Neuronal stem cell (in vitro differentiated cells): Measurements from ENCODE around the gene RASL10B.
A peak's percentile ranks its signal among the peaks of the same experiment; 100 is the strongest.

ENCODE experiments used
- DNase-seq: peaks from one replicate; pipeline ENCODE4 v3.0.0-alpha.2; 2013; ENCODE audit warnings: low spot score
- H2AFZ ChIP-seq: one replicate; pipeline ENCODE4 v1.6.1; 2013; ENCODE audit warnings: mild to moderate bottlenecking, low read length, inconsistent platforms
- H2AK5ac ChIP-seq: 2 replicates; pipeline ENCODE4 v1.6.1; 2013; ENCODE audit warnings: low read depth, mild to moderate bottlenecking, inconsistent platforms, low read length, moderate library complexity, mixed read lengths
- H2BK120ac ChIP-seq: 2 replicates; pipeline ENCODE4 v1.6.1; 2013; ENCODE audit warnings: low read depth, mild to moderate bottlenecking, inconsistent platforms, low read length, moderate library complexity, mixed read lengths
- H2BK12ac ChIP-seq: one replicate; pipeline ENCODE4 v1.6.1; 2013; ENCODE audit warnings: low read length, inconsistent platforms
- H2BK15ac ChIP-seq: 2 replicates; pipeline ENCODE4 v1.6.1; 2013; ENCODE audit warnings: mild to moderate bottlenecking, low read length, inconsistent platforms, mixed read lengths
- H2BK5ac ChIP-seq: one replicate; pipeline ENCODE4 v1.6.1; 2013; ENCODE audit warnings: inconsistent platforms, mild to moderate bottlenecking, low read length, moderate library complexity
- H3K14ac ChIP-seq: one replicate; pipeline ENCODE4 v1.6.1; 2013; ENCODE audit warnings: low read length, inconsistent platforms
- H3K18ac ChIP-seq: 2 replicates; pipeline ENCODE4 v1.6.1; 2013; ENCODE audit warnings: low read length, inconsistent platforms
- H3K23ac ChIP-seq: 2 replicates; pipeline ENCODE4 v1.6.1; 2013; ENCODE audit warnings: low read depth, mild to moderate bottlenecking, mixed read lengths, low read length, inconsistent platforms; ENCODE audit not compliant: poor library complexity
- H3K27ac ChIP-seq: replicated peaks from 3 replicates; pipeline ENCODE4 v1.5.1; 2013; ENCODE audit warnings: low read length, inconsistent platforms
- H3K27me3 ChIP-seq, 3 experiments: 2 replicates each; pipeline ENCODE4 v1.6.1; 2013; ENCODE audit warnings: low read length in 3 of 3, mild to moderate bottlenecking in 2 of 3, inconsistent platforms in 1 of 3, low read depth in 1 of 3, mixed read lengths in 1 of 3, moderate library complexity in 1 of 3; ENCODE audit not compliant: control insufficient read depth in 3 of 3, insufficient read depth in 3 of 3
- H3K36me3 ChIP-seq, 2 donors: replicated peaks in 1 of 2; 2 replicates each; pipeline ENCODE4 v1.6.1; 2013; ENCODE audit warnings: low read length in 2 of 2; ENCODE audit not compliant: control insufficient read depth in 2 of 2, insufficient read depth in 2 of 2
- H3K4ac ChIP-seq: 2 replicates; pipeline ENCODE4 v1.6.1; 2013; ENCODE audit warnings: inconsistent platforms, mild to moderate bottlenecking, low read length, moderate library complexity
- H3K4me1 ChIP-seq, 2 donors: 1 replicate in 1 of 2; 2 replicates in 1 of 2; pipeline ENCODE4 v1.6.1; 2013; ENCODE audit warnings: low read length in 2 of 2, low read depth in 1 of 2; ENCODE audit not compliant: control insufficient read depth in 2 of 2, insufficient read depth in 1 of 2
- H3K4me2 ChIP-seq: one replicate; pipeline ENCODE4 v1.6.1; 2013; ENCODE audit warnings: mild to moderate bottlenecking, low read length, inconsistent platforms; ENCODE audit not compliant: insufficient read depth, poor library complexity, severe bottlenecking
- H3K4me3 ChIP-seq, 2 donors: 2 replicates each; pipeline ENCODE4 v1.5.1; 2013; ENCODE audit warnings: low read length in 2 of 2, mild to moderate bottlenecking in 2 of 2, inconsistent platforms in 1 of 2, moderate library complexity in 1 of 2
- H3K79me1 ChIP-seq: one replicate; pipeline ENCODE4 v1.6.1; 2013; ENCODE audit warnings: low read depth, mild to moderate bottlenecking, inconsistent platforms, low read length, moderate library complexity
- H3K9ac ChIP-seq: one replicate; pipeline ENCODE4 v1.6.1; 2013; ENCODE audit warnings: mild to moderate bottlenecking, low read depth, low read length, inconsistent platforms; ENCODE audit not compliant: poor library complexity
- H3K9me3 ChIP-seq, 2 donors: replicated peaks in 1 of 2; 2 replicates each; pipeline versions ENCODE3 to v1.6.1; 2013; ENCODE audit warnings: low read length in 2 of 2, mild to moderate bottlenecking in 2 of 2, inconsistent platforms in 1 of 2, low read depth in 1 of 2, mixed read lengths in 1 of 2, moderate library complexity in 1 of 2; ENCODE audit not compliant: control insufficient read depth in 2 of 2, insufficient read depth in 1 of 2
- H4K8ac ChIP-seq: one replicate; pipeline ENCODE4 v1.6.1; 2013; ENCODE audit warnings: low read depth, mild to moderate bottlenecking, inconsistent platforms, low read length, moderate library complexity
- H4K91ac ChIP-seq: one replicate; pipeline ENCODE4 v1.6.1; 2013; ENCODE audit warnings: low read length, low read depth, mild to moderate bottlenecking, inconsistent platforms; ENCODE audit not compliant: poor library complexity
- WGBS, 2 donors: extraction: QIAGEN DNeasy Blood & Tissue Kit; methylation state at CpG; one replicate each; pipeline ENCODE4 v1.1.7; 2013; ENCODE audit warnings: missing lambda C conversion rate in 2 of 2, mixed read lengths in 1 of 2; ENCODE audit not compliant: insufficient read length in 2 of 2, insufficient replicate concordance in 1 of 2; ENCODE audit errors: extremely low coverage in 2 of 2; 5-methylcytosine and 5-hydroxymethylcytosine counted together

RASL10B gene

DNA sequence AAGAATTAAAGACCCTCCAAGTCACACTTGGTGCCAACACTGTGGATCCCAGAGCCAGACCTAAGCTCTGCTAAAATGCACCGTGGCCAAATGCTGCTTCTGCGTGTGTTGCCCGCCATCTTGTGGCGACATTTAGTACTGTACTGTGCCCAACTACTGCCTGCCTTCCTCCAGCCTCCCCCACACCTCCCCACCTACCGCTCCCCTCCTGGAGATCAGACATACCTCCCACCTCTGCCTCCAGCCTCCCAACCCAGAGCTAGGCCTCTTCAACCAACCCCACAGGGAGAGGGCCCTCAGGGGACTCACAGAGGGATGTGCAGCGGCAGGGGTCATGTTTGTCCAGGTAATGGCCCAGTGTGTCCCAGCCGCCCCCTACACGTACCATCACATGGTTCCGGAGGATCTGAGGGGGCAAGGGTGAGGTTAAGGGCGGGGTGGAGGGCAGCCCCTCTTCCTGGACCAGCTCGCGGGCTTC is 16.1 kb downstream of the RASL10B start:
- no peak overlapping the region for H2BK5ac ChIP-seq
- H3K4me1 ChIP-seq, result peaks cover 5 to 6% of the 10 kb centered on the region in 2 donors
- no peak overlapping the region for H4K91ac ChIP-seq
- no peak overlapping the region for H3K4me3 ChIP-seq
- H3K4me2 ChIP-seq, result no peak overlapping the region
- peaks cover 0 to 38% (median 18%) of the 10 kb centered on the region in 3 experiments for H3K27me3 ChIP-seq
- H3K36me3 ChIP-seq, result no peaks in the 10 kb centered on the region
- no peak overlapping the region for H2BK120ac ChIP-seq
- no peak overlapping the region for H2BK12ac ChIP-seq
- H2AK5ac ChIP-seq, result no peak overlapping the region
- peak overlapping the region; percentile 5 for H2AFZ ChIP-seq
- no peak overlapping the region for H3K4ac ChIP-seq
- peak; percentile 71 for DNase-seq
- H3K23ac ChIP-seq, result no peak overlapping the region
- H3K14ac ChIP-seq, result no peak overlapping the region
- no peak overlapping the region for H3K9ac ChIP-seq
- H2BK15ac ChIP-seq, result no peak overlapping the region
- H3K27ac ChIP-seq, result no peak overlapping the region
- no peaks in the 10 kb centered on the region for H3K9me3 ChIP-seq
- H3K79me1 ChIP-seq, result no peaks in the 10 kb centered on the region
- H4K8ac ChIP-seq, result no peak overlapping the region
- H3K18ac ChIP-seq, result no peak overlapping the region
- WGBS, 2 donors, result no CpG with 5 or more reads among the region's 12 CpGs

- no peak overlapping the region for H3K9ac ChIP-seq
- H4K8ac ChIP-seq, result no peak overlapping the region
- H2BK12ac ChIP-seq, result no peak overlapping the region
- H3K14ac ChIP-seq, result no peak overlapping the region
- no peak overlapping the region for H2BK15ac ChIP-seq
- no peaks in the 10 kb centered on the region for H3K79me1 ChIP-seq
- H3K4ac ChIP-seq, result no peak overlapping the region
- no peak overlapping the region for H3K18ac ChIP-seq
- no peak overlapping the region for H4K91ac ChIP-seq
- H2AK5ac ChIP-seq, result no peak overlapping the region
- no peak overlapping the region for H2BK120ac ChIP-seq
- peaks cover 5 to 7% of the 10 kb centered on the region in 2 donors for H3K4me1 ChIP-seq
- H3K9me3 ChIP-seq, result no peaks in the 10 kb centered on the region
- DNase-seq, result no peak
- H3K27me3 ChIP-seq, result peaks cover 0 to 41% (median 14%) of the 10 kb centered on the region in 3 experiments
- no peaks in the 10 kb centered on the region for H3K36me3 ChIP-seq
- no peak overlapping the region for H3K23ac ChIP-seq
- WGBS, 2 donors, result no CpG with 5 or more reads among the region's 4 CpGs
- no peak overlapping the region for H3K4me2 ChIP-seq
- no peak overlapping the region for H2AFZ ChIP-seq
- H3K27ac ChIP-seq, result no peak overlapping the region
- H2BK5ac ChIP-seq, result no peak overlapping the region
- H3K4me3 ChIP-seq, result no peak overlapping the region
These were observed 17.0 kb downstream of the RASL10B start for GRCh38 chr17:35748341-35748841.

GRCh38 chr17:35748979-35749378 is 17.5 kb downstream of the RASL10B start:
- no peak for DNase-seq
- Histone ChIP-seq H3K4ac (no peak overlapping the region), H2BK120ac (no peak overlapping the region), H2BK15ac (no peak overlapping the region), H2BK12ac (no peak overlapping the region), H4K91ac (no peak overlapping the region), H4K8ac (no peak overlapping the region), H3K9me3 (no peaks in the 10 kb centered on the region), H2AK5ac (peak overlapping the region; percentile 6), H3K9ac (no peak overlapping the region), H3K4me3 (no peak overlapping the region), H2BK5ac (no peak overlapping the region), H2AFZ (no peak overlapping the region), H3K14ac (no peak overlapping the region), H3K4me2 (no peak overlapping the region), H3K36me3 (no peaks in the 10 kb centered on the region), H3K27me3 (peaks cover 0 to 41% (median 14%) of the 10 kb centered on the region in 3 experiments), H3K18ac (no peak overlapping the region), H3K23ac (no peak overlapping the region), H3K27ac (no peak overlapping the region), H3K4me1 (peaks cover 5 to 7% of the 10 kb centered on the region in 2 donors), H3K79me1 (no peaks in the 10 kb centered on the region)
- no CpG with 5 or more reads among the region's 6 CpGs for WGBS, 2 donors

- no peak overlapping the region for H2AK5ac ChIP-seq
- H3K79me1 ChIP-seq, result no peaks in the 10 kb centered on the region
- peak overlapping the region; percentile 84 for H3K18ac ChIP-seq
- peak overlapping the region; percentile 88 for H2AFZ ChIP-seq
- H3K14ac ChIP-seq, result no peak overlapping the region
- H3K4ac ChIP-seq, result no peak overlapping the region
- no peaks in the 10 kb centered on the region for H3K9me3 ChIP-seq
- no peak for DNase-seq
- no peak overlapping the region for H2BK12ac ChIP-seq
- peak overlapping the region in 1 of 2 donors; percentile 12 for H3K4me3 ChIP-seq
- H3K9ac ChIP-seq, result peak overlapping the region; percentile 72
- H4K91ac ChIP-seq, result no peak overlapping the region
- H2BK15ac ChIP-seq, result peak overlapping the region; percentile 5
- H2BK120ac ChIP-seq, result no peak overlapping the region
- H4K8ac ChIP-seq, result no peak overlapping the region
- H2BK5ac ChIP-seq, result no peak overlapping the region
- H3K36me3 ChIP-seq, result no peaks in the 10 kb centered on the region
- H3K27me3 ChIP-seq, result peaks cover 0 to 41% (median 14%) of the 10 kb centered on the region in 3 experiments
- peaks cover 5 to 7% of the 10 kb centered on the region in 2 donors for H3K4me1 ChIP-seq
- no peak overlapping the region for H3K27ac ChIP-seq
- peak overlapping the region; percentile 52 for H3K23ac ChIP-seq
- WGBS, 2 donors, result no CpG with 5 or more reads among the region's 35 CpGs
- peak overlapping the region; percentile 51 for H3K4me2 ChIP-seq
These were observed 18.3 kb downstream of the RASL10B start for GRCh38 chr17:35749560-35750412.
